GM13976 (cell line): ENCODE measurements around the gene BCL2L12.
A peak's percentile ranks its signal among the peaks of the same experiment; 100 is the strongest.

Source experiments
- DNase-seq: peaks from one replicate; pipeline ENCODE4 v3.0.0; 2012; ENCODE audit warnings: low spot score
- in situ Hi-C: fragments of 300-500 bp; cut with MboI; formaldehyde crosslinking; loops from one replicate; pipeline ENCODE4 v1.12.0; 2022; ENCODE audit warnings: low sequenced_read_pairs, mixed read lengths, inconsistent platforms; ENCODE audit not compliant: unreplicated experiment
- TF ChIP-seq, protein P1 (sequence below): IDR thresholded peaks from 2 replicates; pipeline ENCODE4 v1.5.1; 2012; ENCODE audit warnings: borderline replicate concordance, mild to moderate bottlenecking; ENCODE audit not compliant: insufficient read depth; ENCODE audit errors: extremely low read depth, missing control alignments, control extremely low read depth

BCL2L12 gene

DNA sequence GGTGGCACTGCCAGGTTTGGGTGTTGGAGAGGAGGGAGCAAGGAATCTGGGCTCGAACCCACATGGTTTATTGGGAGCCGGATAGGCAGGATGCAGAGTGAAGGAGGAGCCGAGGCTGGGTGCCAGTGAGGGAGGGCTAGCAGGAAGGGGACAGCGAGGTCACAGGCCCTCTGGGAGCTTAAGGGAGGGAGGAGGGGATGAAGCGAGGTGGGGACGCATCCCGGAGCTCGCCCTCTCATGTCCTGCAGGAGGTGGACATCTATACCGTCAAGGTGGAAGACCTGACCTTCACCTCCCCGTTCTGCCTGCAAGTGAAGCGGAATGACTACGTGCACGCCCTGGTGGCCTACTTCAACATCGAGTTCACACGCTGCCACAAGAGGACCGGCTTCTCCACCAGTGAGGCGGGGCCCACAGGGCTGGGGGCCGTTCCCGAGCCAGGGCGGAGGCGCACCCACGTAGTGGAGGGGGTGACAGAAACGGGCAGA, 20.2 kb downstream of the BCL2L12 start:
- TF ChIP-seq, protein P1, sequence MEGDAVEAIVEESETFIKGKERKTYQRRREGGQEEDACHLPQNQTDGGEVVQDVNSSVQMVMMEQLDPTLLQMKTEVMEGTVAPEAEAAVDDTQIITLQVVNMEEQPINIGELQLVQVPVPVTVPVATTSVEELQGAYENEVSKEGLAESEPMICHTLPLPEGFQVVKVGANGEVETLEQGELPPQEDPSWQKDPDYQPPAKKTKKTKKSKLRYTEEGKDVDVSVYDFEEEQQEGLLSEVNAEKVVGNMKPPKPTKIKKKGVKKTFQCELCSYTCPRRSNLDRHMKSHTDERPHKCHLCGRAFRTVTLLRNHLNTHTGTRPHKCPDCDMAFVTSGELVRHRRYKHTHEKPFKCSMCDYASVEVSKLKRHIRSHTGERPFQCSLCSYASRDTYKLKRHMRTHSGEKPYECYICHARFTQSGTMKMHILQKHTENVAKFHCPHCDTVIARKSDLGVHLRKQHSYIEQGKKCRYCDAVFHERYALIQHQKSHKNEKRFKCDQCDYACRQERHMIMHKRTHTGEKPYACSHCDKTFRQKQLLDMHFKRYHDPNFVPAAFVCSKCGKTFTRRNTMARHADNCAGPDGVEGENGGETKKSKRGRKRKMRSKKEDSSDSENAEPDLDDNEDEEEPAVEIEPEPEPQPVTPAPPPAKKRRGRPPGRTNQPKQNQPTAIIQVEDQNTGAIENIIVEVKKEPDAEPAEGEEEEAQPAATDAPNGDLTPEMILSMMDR: no peak
- in situ Hi-C loops: no loop called here
- no peak for DNase-seq

DNA sequence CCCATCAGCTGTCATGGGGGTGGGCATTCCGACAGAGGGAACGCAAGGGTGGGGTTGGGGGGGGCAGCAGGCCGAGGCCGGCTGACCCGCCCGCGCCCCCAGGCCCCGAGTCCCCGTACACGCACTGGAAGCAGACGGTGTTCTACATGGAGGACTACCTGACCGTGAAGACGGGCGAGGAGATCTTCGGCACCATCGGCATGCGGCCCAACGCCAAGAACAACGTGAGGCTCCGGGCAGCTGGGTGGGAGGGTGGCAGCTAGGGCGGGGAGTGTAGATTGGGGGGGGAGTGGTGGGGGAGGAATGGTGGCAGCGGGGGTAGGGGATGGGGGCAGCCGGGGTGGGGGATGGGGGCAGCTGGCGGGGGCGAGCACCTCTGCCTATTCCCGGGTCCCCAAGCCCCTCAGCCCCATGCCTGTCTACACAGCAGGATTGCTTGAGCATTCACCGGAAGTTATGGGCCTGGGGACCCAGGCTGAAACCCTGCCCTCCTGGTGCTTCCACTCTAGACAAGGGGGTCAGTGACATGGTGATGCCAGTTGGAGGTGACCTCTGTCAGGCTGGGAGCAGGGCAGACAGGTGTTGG, 20.9 kb downstream of the BCL2L12 start:
- no peak for DNase-seq
- in situ Hi-C loops: no loop called here
- TF ChIP-seq, protein P1: no peak

DNA sequence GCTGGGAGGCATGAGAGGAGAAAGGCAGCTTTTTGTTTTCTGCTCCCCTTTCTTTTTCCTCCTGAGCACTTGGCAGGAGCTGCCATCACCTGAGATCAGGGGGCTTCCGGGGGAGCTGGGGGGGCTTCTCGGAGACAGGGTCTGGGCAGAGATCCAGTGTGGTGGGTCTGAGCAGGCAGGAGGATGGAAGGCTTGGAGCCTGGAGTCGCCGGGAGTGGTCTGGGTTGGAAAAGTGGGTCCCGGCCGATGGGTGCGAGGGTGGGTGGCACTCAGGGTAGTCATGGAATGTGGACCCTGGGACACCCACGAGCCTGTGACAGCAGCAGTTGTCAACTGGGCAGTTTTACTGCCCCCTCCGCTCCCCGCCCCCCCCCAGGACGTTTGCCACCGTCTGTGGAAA, 21.4 kb downstream of the BCL2L12 start:
- in situ Hi-C loops: no loop called here
- no peak for DNase-seq
- TF ChIP-seq, protein P1: no peak

DNA sequence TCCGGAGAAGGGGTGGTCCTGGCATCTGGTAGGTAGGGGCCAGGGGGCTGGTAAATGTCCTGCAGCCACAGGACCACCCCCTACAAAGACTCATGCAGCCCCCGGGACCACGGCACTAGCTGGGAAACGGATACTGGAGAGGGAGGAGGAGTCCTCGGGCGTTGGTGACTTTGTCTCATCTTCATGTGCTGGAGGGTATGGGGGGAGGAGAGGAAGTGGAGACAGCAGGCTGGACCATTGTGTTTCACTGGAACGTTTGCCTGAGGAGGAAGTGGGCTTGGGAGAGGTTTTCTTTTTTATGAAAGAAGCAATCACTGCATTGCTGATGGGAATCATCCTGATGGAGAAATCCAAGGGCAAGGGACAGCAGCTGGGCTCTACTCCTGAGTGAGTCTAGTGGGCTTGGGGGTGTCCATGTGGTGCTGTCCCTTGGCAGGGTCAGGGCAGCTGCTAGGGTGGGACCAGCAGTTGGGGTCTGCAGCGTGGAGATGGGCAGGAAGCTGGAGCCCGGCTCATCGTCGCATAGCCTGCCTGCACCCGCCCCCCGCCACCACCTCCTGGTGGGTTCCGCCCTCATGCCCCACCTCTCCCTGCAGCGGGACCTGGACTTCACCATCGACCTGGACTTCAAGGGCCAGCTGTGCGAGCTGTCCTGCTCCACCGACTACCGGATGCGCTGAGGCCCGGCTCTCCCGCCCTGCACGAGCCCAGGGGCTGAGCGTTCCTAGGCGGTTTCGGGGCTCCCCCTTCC, 22.0 kb downstream of the BCL2L12 start:
- peak; percentile 43 for DNase-seq
- TF ChIP-seq, protein P1: no peak
- in situ Hi-C loops: no loop called here

DNA sequence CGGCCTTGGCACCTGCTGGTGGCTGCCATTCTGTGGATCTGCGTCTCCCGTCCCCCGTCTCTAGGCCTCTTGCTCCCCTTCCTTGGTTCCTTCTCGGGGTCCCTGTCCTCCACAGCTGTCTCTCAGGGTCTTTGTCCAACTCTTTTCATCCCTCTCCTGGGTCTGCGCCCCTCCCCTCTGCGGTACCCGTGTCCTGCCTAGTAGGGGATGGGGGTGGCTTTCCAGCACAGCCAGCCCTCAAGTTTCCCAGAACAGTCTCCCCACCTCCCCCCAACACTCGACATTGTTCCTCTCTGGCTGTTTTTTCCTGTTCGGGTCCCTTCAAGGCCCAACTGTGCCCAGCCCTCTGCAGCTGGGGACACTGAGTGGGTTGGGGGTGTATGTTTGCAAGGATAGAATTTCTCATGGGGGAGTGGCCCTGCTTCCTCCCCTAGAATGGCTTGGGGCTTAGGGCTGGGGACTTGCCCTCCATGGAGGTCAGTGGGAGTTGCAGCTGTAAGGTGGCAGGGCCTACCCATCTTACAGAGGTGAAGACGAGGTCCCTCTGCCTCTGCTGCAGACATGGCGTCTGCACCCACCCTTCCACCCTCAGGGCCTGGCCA, 22.9 kb downstream of the BCL2L12 start:
- TF ChIP-seq, protein P1: no peak
- in situ Hi-C loops: no loop called here
- no peak for DNase-seq

DNA sequence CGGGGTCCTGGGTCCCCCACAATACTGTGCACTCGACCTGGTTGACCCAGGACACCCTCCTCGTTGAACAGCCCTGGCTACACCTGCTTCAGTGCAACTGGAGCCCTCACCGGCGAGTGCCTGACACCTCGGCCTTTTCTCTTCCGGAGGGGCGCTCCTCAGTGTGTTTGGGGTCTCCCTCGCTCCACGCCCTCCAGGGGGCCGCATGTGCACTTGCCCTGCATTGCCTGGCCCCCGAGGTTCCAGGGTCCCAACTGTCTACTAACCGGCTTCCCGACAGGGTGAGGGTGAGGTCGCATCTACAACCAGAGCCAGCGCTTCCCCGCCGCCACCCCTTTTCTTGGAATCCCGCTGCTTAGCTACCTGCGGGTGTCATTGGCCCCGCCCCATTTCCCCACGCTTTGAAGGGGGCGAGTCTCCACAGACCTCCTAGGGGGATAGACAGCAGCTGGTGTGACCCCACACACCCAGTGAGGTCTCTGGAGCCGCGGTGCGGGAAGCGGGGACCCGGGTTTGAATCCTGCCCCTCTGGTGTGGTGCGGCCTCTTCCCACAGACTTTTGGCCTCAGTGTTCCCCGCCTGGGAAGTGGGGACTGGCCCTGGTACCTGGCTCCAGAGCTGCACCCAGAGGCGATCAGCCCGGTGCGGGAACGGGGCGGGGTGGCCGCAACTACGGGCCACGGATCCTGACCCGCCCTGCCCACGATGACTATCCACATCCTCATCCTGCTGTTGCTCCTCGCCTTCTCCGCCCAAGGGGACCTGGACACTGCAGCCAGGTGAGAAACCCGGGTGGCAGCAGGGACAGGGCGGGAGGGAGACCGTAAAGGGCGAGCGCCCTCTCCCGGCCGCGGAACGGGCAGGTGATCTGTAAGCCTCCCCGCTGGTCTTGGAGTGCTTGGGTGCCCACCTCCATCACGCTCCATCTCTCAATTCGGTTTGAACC, 23.7 kb downstream of the BCL2L12 start, which contains the start of gene ADM5:
Gene ADM5 (plus strand): TSS at position 462 of the 946 bp plus-strand sequence. CDS start 244 bp downstream, at position 706.
- TF ChIP-seq, protein P1: peak; percentile 54
- in situ Hi-C loops: no loop called here
- DNase-seq: peak; percentile 73
